GM12874 (cell line): ENCODE measurements around the gene MSH5.

Experiments
- TF ChIP-seq, protein P1 (sequence below): IDR thresholded peaks from 2 replicates; pipeline ENCODE4 v1.5.1; 2011; ENCODE audit warnings: low read depth, mild to moderate bottlenecking, control low read depth, low read length, moderate library complexity; ENCODE audit not compliant: insufficient read depth

MSH5 gene

GRCh38 chr6:31779908-31780307 is 40.1 kb downstream of the MSH5 start:
- TF ChIP-seq, protein P1, sequence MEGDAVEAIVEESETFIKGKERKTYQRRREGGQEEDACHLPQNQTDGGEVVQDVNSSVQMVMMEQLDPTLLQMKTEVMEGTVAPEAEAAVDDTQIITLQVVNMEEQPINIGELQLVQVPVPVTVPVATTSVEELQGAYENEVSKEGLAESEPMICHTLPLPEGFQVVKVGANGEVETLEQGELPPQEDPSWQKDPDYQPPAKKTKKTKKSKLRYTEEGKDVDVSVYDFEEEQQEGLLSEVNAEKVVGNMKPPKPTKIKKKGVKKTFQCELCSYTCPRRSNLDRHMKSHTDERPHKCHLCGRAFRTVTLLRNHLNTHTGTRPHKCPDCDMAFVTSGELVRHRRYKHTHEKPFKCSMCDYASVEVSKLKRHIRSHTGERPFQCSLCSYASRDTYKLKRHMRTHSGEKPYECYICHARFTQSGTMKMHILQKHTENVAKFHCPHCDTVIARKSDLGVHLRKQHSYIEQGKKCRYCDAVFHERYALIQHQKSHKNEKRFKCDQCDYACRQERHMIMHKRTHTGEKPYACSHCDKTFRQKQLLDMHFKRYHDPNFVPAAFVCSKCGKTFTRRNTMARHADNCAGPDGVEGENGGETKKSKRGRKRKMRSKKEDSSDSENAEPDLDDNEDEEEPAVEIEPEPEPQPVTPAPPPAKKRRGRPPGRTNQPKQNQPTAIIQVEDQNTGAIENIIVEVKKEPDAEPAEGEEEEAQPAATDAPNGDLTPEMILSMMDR = no peak

DNA sequence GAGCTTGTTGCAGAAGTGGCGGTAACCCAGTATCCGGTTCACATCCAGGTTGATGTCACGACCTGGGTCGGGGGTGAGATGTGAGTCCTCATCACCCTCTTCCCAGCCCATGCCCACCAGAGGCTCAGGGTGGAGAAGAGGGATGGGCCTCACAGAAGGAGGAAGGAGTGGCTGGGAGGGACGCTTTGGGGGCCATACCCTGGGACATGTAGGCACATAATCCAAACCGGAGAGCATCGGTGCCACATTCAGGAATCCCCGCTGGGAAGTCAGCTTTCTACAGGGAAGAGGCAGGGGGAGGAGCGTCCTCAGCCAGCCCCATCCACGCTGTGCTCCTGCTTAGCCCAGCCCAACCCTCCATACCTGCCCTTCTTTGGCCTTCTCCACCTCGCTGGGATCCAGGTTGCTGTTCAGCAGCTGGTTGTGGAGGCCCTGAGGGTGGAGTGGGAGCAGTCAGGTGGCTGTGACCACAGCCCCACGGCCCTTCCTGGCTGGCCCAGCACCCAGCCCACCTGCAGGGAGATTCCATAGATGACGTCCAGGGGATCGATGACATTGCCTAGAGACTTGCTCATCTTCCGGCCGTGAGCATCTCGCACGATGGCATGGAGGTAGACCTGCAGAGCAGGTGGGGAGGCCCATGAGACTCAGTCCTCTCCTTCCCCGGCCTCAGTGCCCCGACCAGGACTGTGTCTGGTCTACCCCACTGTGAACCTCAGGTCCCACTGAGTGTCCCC is 40.9 kb downstream of the MSH5 start:
- TF ChIP-seq, protein P1 = no peak

GRCh38 chr6:31781244-31782125 is 41.7 kb downstream of the MSH5 start:
- TF ChIP-seq, protein P1 = no peak

DNA sequence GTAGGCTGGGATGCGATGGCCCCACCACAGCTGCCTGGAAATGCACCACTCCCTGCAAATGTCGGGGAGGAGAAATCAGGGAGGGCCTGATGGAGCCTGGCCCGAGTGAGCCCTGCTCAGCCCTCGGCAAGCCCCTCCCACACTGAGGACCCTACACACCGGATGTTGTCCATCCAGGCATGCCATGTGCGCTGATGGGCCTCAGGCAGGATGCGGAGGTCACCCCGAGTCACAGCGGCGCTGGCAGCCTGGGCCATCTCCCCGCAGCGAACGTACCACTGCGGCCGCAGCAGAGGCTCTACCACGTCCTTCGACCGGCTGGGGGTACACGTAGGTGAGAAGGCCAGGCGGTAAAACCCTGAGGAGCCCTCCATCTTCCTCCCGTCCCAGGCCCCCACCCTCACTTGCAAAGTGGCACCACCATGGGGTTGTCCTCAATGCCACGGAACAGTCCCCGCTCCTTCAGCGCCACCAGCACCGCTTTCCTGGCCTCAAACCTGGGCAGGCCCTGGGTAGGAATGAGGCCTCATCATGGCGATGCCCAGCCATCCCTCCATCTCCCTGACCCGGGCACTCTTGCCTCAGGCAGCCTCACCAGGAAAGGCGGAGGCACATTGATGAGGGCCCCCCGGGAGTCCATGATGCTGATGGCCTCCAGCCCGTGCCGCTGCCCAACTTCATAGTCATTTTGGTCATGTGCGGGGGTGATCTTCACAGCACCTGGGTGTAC is 42.5 kb downstream of the MSH5 start:
- TF ChIP-seq, protein P1 = no peak

DNA sequence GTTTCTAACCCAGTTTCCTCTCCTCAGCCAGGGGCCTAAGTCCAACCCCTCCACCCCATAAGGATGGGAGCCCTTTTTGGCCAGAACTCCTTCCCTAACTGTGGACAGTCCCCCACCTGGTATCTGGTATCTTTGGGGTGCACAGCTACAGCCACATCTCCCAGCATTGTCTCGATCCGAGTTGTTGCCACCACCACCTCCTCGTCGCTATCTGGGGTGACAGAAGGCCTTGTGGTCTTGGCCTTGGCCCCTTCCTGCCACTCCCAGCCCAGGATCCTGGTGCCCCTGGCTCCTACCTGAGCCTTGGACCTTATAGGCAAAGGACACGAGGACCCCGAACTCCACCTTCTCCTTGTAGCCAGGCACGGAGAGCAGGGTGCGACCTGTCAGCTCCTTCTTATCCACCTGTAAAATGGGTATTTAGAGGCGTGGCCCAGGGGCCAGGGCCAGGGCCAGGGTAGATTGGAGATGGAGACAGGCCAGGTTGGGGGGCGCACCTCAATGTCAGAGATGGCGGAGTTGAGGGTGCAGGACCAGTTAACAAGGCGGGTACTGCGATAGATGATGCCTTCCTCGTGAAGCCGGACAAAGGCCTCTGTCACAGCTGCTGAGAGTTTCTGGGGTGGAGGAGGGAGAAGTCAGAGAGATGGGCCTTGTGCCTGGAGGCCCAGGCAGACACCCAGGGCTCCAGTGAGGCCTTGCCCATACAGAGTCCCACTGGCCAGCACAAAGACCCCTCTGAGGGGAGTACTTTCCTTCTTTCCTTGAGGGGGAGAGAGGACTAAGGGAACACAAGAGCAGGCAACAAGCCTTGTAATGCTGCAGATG is 44.5 kb downstream of the MSH5 start:
- TF ChIP-seq, protein P1 = no peak

- TF ChIP-seq, protein P1 = no peak
Measured at GRCh38 chr6:31785475-31785874, 45.7 kb downstream of the MSH5 start.
